Measurements from ENCODE around the gene UNK. TPM values are rescaled to one million over a fixed set of nuclear protein-coding genes. Genes with fewer than 3 reads are reported as not detected.
"Not testable (repeated sequence)": the region's sequence is repeated elsewhere in the genome, so short reads cannot be mapped to it uniquely, and the experiment has no call there.

The UNK gene
- total RNA-seq, 4 donors from 2014 or later: 18.0 to 23.7 (median 20.0) TPM

GRCh38 chr17:75850928-75851692 lies 66.5 kb downstream of the UNK start:
- H3K4me1 ChIP-seq: peaks cover 80 to 86% (median 84%) of the 10 kb centered on the region in 4 donors
- H3K4me3 ChIP-seq: no peak overlapping the region
- WGBS: 84% methylated on average over 12 of the region's 12 CpGs
- no peaks in the 10 kb centered on the region for H3K9me3 ChIP-seq
- peak overlapping the region; percentile 17 to 71 (median 32) for H3K27ac ChIP-seq (replicated peaks in 1 of 4)
- H3K36me3 ChIP-seq: peaks cover 44 to 69% (median 66%) of the 10 kb centered on the region in 4 donors
- intact Hi-C loops (cut with DNase I): loop anchor here (2.0 kb wide), 1 partner anchor 46 kb away; the partner anchor contains the start of gene TRIM65
- no peak for DNase-seq (ENCODE audit: extremely low spot score)
- no peaks in the 10 kb centered on the region for H3K27me3 ChIP-seq
- TF ChIP-seq CTCF (IDR thresholded peaks at IDR 0.05): no peak
- no peak for TF ChIP-seq POLR2A (IDR thresholded peaks at IDR 0.05; ENCODE audit: low read depth)

- Histone ChIP-seq H3K36me3 (peaks cover 39 to 63% (median 60%) of the 10 kb centered on the region in 4 donors), H3K4me1 (peaks cover 80 to 86% (median 84%) of the 10 kb centered on the region in 4 donors), H3K27ac (replicated peaks in 1 of 4) (peak overlapping the region in 2 of 4 donors; percentile 11 to 71)
- intact Hi-C loops (cut with DNase I): loop anchor here (2.0 kb wide), 1 partner anchor 45 kb away; the partner anchor contains the start of gene TRIM65
- H3K9me3 ChIP-seq; H3K27me3 ChIP-seq; DNase-seq (ENCODE audit: extremely low spot score); H3K4me3 ChIP-seq: not testable (repeated sequence)
- 91% methylated on average over 15 of the region's 15 CpGs for WGBS
Measured at GRCh38 chr17:75851693-75851991, 67.0 kb downstream of the UNK start.

GRCh38 chr17:75853433-75853832 lies 68.8 kb downstream of the UNK start:
- H3K36me3 ChIP-seq: peaks cover 22 to 45% (median 42%) of the 10 kb centered on the region in 4 donors
- H3K4me1 ChIP-seq: peaks cover 69 to 77% (median 73%) of the 10 kb centered on the region in 4 donors
- WGBS: 66% methylated on average over 7 of the region's 7 CpGs
- H3K27ac ChIP-seq (replicated peaks in 1 of 4): peak overlapping the region; percentile 92 to 100 (median 100)
- H3K4me3 ChIP-seq: peak overlapping the region in 3 of 4 donors; percentile 22 to 92 (median 79)
- intact Hi-C loops (cut with DNase I): no loop called here
- H3K9me3 ChIP-seq: no peaks in the 10 kb centered on the region
- no peaks in the 10 kb centered on the region for H3K27me3 ChIP-seq
- TF ChIP-seq POLR2A (IDR thresholded peaks at IDR 0.05; ENCODE audit: low read depth) (no peak), EP300 (IDR thresholded peaks at IDR 0.05) (no peak), CTCF (IDR thresholded peaks at IDR 0.05) (no peak), POLR2AphosphoS5 (IDR thresholded peaks at IDR 0.05) (no peak)
- no peak for DNase-seq (ENCODE audit: extremely low spot score)

- Histone ChIP-seq H3K4me1 (peaks cover 61 to 73% (median 68%) of the 10 kb centered on the region in 4 donors), H3K36me3 (peaks cover 21 to 38% (median 34%) of the 10 kb centered on the region in 4 donors), H3K27me3 (no peaks in the 10 kb centered on the region), H3K27ac (replicated peaks in 1 of 4) (peak overlapping the region; percentile 92 to 100 (median 100)), H3K4me3 (peak overlapping the region; percentile 79 to 92 (median 86)), H3K9me3 (no peaks in the 10 kb centered on the region)
- TF ChIP-seq POLR2AphosphoS5 (IDR thresholded peaks at IDR 0.05) (peak; percentile 72 to 90), EP300 (IDR thresholded peaks at IDR 0.05) (peak; percentile 74), POLR2A (IDR thresholded peaks at IDR 0.05; ENCODE audit: low read depth) (no peak)
- WGBS: 11% methylated on average over 7 of the region's 7 CpGs
- intact Hi-C loops (cut with DNase I): no loop called here
- DNase-seq (ENCODE audit: extremely low spot score): no peak
Measured at GRCh38 chr17:75854101-75854748, 69.6 kb downstream of the UNK start.

- TF ChIP-seq POLR2A (IDR thresholded peaks at IDR 0.05; ENCODE audit: low read depth) (peak; percentile 76), EP300 (IDR thresholded peaks at IDR 0.05) (no peak), CTCF (IDR thresholded peaks at IDR 0.05) (peak in 1 of 3 experiments; percentile 12), POLR2AphosphoS5 (IDR thresholded peaks at IDR 0.05) (no peak)
- no peak for DNase-seq (ENCODE audit: extremely low spot score)
- no peaks in the 10 kb centered on the region for H3K27me3 ChIP-seq
- H3K4me1 ChIP-seq: peaks cover 55 to 69% (median 63%) of the 10 kb centered on the region in 4 donors
- H3K36me3 ChIP-seq: peaks cover 15 to 31% (median 28%) of the 10 kb centered on the region in 4 donors
- H3K9me3 ChIP-seq: no peaks in the 10 kb centered on the region
- WGBS: 0% methylated on average over 17 of the region's 19 CpGs
- intact Hi-C loops (cut with DNase I): no loop called here
- H3K4me3 ChIP-seq: peak overlapping the region; percentile 79 to 92 (median 86)
- peak overlapping the region; percentile 92 to 100 (median 100) for H3K27ac ChIP-seq (replicated peaks in 1 of 4)
Measured at GRCh38 chr17:75854881-75855309, 70.3 kb downstream of the UNK start.

Data from esophagus muscularis mucosa (tissue), 4 donors.